RCC 7860 (cell line): ENCODE results near the gene TGFBR3.

ENCODE experiments used
- DNase-seq: peaks from one replicate; pipeline ENCODE4 v3.0.0-alpha.2; 2015; ENCODE audit warnings: low spot score
- FAIRE-seq: peaks from 2 replicates; lab custom pipeline; 2012; peaks lifted over from hg19 to GRCh38; lab: Jason Lieb, UNC

The TGFBR3 gene

GRCh38 chr1:91827459-91828321 lies 58.3 kb downstream of the TGFBR3 start:
- FAIRE-seq (no peak), DNase-seq (peak; percentile 19)

- FAIRE-seq = no peak
- DNase-seq = peak; percentile 42
Observed at GRCh38 chr1:91827087-91827458, 58.9 kb downstream of the TGFBR3 start.

DNA sequence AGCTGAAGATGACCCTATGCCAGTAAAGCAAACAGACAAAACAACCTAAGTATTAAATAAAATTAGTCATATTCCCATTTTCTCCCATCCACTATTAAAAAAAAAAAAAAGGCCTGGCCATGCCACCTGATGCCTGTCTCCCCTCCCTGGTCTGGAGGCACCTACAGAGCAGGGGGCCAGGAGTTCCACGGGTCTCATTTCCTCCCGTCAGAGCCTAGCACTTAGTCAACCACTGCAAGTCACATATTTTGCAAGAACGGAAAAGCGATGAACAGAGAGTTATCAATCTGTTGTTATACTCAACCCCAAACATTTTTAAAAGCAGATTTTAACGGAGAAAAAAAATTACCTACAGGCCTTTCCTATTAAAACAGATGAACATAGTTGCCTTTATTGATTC lies 59.3 kb downstream of the TGFBR3 start:
- FAIRE-seq = no peak
- no peak for DNase-seq

DNA sequence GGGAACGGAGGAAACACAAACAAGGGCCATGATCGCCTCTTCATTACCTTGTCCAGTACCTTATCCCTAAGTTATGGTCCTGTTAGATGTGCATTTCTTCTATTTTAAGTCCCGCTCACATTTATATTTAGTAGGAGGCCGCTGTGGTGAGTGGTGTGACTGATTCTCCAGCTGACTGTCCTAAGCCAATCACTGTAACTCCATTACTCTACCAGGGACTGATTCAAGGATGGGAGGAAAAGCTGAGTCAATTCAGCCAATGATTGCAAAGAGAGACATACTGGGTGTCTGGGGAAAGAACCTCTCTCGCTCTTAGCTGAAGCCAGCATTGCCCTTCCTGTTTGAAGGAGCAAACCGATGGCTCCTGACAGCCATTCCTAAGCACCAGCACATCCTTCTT lies 59.7 kb downstream of the TGFBR3 start:
- FAIRE-seq = no peak

DNA sequence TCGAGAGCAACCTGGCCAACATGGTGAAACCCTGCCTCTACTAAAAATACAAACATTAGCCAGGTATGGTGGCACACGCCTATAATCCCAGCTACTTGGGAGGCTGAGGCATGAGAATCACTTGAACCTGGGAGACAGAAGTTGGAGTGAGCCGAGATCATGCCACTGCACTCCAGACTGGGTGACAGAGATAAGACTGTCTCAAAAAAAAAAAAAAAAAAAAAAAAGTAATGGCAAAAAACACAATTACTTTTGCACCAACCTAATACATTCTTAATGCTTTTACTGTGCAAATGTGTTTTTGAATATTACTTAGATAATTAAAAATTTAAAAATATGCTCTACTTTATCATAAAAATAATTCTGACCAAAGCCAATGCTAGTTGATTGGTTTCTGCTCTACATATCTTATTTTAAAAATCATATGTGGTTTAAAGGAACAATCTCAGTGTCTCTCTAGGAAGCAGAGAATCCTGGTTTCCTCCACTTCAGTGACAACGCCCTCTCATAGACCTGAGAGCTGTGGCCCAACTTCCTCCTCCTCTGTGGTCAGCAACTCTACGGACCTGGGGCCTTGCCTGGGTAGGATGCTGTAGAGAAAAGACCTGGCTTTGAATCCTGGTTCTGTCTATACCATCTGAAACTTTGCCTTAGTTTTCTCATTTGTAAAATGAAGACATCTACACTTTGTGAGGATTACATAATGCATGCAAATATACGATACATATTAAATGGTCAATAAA lies 64.7 kb downstream of the TGFBR3 start:
- FAIRE-seq (no peak), DNase-seq (no peak)

More for the DNA sequence above, 59.7 kb downstream of the TGFBR3 start:
- no peak for DNase-seq

DNA sequence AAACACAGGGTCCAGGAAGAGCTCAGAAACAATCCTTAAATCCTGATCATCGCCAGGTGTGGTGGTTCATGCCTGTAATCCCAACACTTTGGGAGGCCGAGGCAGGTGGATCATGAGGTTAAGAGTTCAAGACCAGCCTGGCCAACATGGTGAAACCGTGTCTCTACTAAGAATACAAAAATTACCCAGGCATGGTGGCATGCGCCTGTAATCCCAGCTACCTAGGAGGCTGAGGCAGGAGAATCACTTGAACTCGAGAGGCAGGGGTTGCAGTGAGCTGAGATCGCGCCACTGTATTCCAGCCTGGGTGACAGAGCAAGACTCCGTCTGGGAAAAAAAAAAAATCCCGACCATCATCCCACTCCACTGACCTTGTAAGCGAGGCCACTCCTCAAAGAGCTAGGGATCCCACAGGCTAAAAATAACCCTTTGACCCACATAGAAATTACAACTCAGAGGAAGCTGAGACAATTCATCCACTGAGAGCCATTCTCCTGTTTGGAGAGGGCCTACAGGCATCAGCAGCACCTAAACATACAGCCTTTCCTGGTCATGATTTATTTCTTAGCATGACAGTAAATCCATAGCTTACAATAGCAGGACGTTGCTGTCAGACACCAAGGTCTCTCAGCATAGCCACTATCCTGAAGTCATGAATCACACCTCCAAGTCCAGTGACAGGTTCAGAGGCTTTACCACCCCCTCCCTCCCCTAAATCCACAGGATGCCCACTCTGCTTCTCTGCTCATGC lies 66.7 kb downstream of the TGFBR3 start:
- FAIRE-seq (no peak), DNase-seq (no peak)

- DNase-seq = no peak
- no peak for FAIRE-seq
Observed at GRCh38 chr1:91818713-91818975, 67.3 kb downstream of the TGFBR3 start.

GRCh38 chr1:91817211-91817905 lies 68.6 kb downstream of the TGFBR3 start:
- DNase-seq (no peak), FAIRE-seq (no peak)

DNA sequence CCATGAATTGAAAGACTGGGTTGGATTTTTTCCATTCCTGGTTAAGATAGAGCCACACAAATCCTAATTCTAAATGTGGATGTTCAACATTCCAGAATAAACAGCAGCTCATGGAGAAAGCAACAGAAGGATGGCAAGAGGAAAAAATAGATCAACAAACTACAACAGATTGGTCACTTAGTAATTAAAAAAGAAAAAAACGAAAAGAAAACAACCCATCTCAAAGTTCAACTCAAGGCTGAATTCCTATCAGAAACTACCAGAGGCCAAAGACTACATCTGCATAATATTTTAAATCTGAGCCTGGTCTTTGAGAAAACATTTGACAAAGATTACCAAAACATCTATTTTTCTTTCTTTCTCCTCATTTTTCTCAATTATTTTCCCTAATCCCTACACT lies 69.9 kb downstream of the TGFBR3 start:
- DNase-seq (no peak), FAIRE-seq (no peak)

- DNase-seq (no peak), FAIRE-seq (no peak)
Observed at GRCh38 chr1:91814448-91814847, 71.5 kb downstream of the TGFBR3 start.

- FAIRE-seq (no peak), DNase-seq (no peak)
Observed at GRCh38 chr1:91813813-91814212, 72.1 kb downstream of the TGFBR3 start.

DNA sequence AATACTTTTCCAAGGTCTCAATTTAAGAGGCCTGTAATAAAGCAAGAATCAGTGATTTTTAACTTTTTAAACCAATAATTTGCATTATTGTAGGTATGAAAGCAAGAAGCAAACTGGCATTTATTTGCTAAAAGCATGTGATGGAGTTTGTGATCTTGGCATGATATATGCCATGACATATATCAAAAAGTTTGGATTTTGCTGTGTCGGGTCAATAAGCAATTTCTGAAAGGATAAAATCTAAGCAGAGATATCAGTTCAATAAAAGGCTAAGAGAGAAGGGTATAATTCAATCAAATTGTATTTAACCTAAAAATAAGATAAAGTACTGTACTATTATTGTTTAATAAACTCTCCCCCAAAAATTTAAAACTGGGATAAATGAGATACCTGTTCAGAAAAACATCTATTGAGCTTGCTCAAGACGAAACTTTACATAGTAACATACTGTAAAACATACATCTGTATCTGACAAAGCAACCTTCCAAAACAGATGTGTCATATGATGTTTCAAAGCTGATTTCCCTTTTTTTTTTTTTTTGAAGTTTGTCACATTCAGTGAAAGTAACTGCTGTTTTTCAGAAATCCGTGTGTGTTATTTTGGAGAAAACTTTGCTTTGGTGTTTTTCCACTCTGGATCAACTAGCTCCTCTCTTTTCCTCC lies 74.5 kb downstream of the TGFBR3 start:
- DNase-seq (no peak), FAIRE-seq (no peak)

DNA sequence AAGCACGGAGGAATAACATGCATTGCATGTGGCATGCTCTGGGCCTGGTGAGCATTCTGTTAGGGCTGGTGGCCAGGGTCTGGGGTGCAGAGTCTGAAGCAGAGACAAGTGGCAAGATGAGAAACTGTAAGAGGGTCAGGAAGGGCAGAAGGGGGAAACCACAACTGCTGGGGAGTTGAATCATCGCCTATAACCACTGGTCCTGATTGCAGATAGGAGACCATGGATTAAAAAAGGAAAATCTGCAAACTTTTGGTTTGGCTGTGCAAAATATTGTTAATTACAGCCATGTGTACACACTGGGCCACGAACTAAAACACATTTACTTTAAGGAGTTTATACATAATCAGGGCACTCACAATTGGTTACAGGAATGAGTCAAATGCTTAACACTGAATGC lies 76.6 kb downstream of the TGFBR3 start:
- DNase-seq (no peak), FAIRE-seq (no peak)

GRCh38 chr1:91807921-91808620 lies 77.9 kb downstream of the TGFBR3 start:
- DNase-seq = no peak
- FAIRE-seq = no peak

DNA sequence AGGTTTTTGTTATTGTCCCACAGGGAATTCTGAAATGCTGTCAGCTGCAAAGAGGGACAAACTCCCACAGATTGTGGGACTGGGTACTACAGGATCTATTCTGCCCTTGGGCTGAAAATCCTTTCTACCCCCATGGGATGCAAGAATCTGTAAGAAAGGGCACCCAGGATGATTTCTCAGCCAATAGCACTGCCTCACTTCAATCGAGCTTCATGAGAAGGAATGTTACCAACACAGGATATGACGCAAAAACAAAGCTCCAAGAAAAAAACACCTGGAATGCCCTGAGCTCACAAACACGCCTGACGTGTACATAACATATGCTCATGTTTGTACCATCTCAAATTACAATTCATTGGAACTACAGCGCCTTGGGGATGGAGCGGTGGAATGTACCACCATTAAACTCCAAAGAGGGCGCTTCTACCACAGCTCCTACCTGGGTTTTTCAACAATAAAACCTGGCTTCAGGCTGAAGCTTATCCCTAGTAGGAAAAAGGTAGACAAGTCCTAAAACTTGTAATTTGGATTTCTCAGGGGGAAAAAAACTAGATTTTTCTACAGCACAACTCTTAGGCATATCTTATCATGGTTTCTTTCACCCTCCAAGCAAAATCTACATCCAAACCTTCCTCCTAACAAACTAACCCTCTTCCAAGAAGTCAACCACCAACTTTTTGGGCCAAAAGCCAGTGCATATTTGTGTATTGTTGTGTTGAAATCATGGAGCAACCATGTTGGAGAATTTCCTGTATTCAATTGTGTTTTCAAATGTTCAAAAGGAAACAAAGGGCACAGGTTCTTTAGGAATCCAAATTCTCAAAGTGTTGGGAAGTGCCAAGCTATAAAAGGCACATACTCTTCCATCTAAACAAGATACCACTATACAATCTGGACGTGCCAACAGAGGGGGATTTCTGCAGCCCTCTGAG lies 78.9 kb downstream of the TGFBR3 start:
- FAIRE-seq (no peak), DNase-seq (no peak)

DNA sequence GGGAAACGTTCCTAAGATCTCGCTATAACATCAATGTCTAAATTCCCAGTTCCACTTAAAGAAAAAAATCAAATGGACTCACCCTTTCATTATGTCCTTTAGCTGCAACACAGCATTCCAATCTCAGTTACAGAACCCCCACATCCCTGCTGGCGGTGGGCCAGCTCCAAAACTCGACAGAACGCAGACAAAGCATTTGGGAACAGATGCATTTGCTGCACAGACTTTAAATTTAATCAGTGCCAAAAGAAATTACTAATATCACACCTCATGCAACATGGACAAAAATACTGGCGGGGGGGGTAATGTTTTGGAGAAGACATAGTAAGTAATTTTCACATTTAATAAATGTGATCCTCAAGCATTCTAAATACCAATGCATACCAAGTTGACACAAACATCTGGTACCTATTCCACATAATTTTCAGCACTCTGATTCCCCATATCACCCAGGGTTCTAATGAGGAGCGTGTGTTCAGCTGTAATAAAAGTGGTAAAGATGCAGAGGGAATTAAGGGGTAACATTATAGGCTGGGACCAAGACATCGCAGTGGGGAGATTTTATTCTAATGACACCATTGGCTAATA lies 79.7 kb downstream of the TGFBR3 start:
- FAIRE-seq (no peak), DNase-seq (no peak)

DNA sequence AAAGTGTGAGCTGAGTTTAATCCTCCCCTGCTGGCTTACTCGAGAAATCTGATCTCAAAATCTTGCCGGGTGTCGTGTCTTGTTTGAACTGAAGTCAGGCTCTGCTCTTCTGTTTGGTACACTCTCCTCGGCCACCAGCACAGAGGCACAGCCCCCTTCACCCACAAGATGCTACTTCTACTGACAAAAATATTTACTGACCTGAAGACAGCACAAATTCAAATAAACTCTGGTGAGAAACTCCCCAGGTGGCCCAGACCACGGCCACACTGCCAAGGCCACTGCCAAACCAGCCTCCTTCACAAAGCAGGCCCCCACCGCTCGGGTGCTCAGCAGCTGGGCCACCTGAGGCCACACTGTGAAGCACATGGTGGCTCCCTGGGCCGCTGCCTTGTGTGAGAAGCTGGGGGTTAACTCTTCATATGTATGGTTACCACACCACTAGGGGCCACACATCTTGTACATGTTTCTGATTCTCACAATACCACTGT lies 80.6 kb downstream of the TGFBR3 start:
- FAIRE-seq (no peak), DNase-seq (no peak)

- FAIRE-seq = peak; percentile 85
- DNase-seq = peak; percentile 83
Observed at GRCh38 chr1:91804546-91805023, 81.4 kb downstream of the TGFBR3 start.
